GM21528 (cell line): ENCODE results near the gene SENP1.
A peak's percentile ranks its signal among the peaks of the same experiment; 100 is the strongest.
"Not testable (repeated sequence)": the region's sequence is repeated elsewhere in the genome, so short reads cannot be mapped to it uniquely, and the experiment has no call there.

Experiments used
- ATAC-seq: cut with Tn5 transposase; IDR thresholded peaks from one replicate; pipeline ENCODE4 v1.9.1; 2021; ENCODE audit warnings: mild to moderate bottlenecking, moderate library complexity; ENCODE audit not compliant: unreplicated experiment, low FRiP score

The SENP1 gene

DNA sequence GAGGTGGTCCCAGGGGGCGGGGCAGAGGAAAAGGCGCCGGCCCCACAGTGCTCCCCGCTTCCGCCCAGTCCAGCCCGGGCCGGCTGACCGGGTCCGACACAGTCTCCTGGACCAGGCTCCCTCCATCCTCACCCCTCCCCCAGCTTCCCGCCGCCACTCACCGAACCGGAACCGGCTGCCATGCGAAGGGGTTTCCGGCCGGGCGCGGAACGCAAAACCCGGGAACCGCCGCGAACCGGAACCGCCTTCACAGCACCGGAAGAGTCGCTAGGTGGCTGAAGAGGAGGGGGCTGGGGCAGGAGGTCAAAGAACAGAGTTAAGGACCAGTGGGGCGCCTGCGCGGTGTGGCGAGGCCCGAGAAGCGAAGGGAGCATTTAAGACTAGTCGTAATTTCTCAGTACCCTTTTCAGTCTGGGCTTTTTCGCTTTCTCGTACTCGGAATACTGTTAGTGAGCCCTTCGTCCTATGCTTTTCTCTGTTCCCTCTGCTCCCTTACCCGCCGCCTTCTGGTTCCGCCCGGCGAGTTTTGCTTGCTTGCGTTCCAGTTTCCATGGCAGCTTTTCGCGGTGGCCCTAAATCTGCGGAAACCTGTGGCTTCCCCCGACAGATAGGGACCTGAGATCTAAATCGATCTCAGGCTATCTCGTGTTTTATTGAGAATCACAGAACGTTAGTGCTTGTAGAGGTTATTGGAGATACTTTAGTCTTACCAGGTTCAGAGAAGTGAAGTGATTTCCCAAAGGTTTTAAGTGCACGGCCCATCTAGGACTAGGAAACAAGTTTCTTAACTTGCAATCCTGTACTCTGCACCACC is at the start of gene SENP1:
SENP1 (minus strand) TSS at position 213 of the 814 bp plus-strand sequence. CDS start 4,607 bp downstream, outside the sequence.
- peak; percentile 76 for ATAC-seq

GRCh38 chr12:48151103-48151771 is 45.4 kb upstream of the SENP1 start:
- no peak for ATAC-seq

DNA sequence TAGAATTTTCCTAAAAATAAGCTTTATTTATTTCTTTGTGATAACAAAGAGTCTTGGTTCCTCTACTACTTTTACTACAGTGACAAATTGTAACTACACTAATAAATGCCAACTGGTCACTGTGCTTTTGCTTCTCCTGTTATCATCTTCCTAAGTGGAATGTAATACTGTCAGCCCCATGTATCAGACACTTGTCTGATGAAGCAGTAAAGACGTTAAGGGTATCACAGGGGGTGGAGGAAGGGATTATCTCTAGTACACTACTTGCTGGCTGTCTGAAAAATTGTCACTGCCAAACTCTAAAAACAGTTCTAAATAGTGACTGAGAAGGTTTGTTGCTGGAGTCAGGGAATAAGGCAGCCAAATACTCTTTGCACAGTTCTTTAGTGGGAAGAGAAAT is 40.1 kb upstream of the SENP1 start:
- ATAC-seq, result no peak

GRCh38 chr12:48143898-48144297 is 38.0 kb upstream of the SENP1 start:
- ATAC-seq, result no peak

- ATAC-seq, result no peak
These were observed 37.2 kb upstream of the SENP1 start for GRCh38 chr12:48142818-48143674.

GRCh38 chr12:48135027-48135426 is 29.1 kb upstream of the SENP1 start:
- no peak for ATAC-seq

- no peak for ATAC-seq
These were observed 26.9 kb upstream of the SENP1 start for GRCh38 chr12:48132826-48133225.

- ATAC-seq, result no peak
These were observed 25.6 kb upstream of the SENP1 start for GRCh38 chr12:48131517-48131916.

DNA sequence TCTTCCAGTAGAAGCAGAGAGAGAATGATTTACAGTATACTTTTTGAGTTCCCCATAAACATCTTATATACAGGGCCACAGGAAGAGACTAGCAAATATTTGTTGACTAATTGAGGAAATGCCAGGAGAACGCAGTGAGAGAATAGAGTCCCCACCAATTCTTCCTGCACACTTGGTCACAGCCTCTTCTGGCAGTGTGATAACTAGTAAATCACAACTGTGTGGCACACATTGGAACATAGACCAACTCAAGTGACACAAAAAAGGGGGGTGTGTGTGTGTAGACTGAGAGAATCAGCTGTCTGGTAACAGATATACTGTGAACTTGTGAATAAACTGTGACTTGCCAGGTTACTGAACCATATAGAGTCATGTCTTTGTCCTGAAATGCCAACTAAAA is 23.5 kb upstream of the SENP1 start:
- ATAC-seq, result no peak

GRCh38 chr12:48128800-48129199 is 22.9 kb upstream of the SENP1 start:
- ATAC-seq, result no peak

- ATAC-seq, result no peak
These were observed 21.2 kb upstream of the SENP1 start for GRCh38 chr12:48126953-48127630.

DNA sequence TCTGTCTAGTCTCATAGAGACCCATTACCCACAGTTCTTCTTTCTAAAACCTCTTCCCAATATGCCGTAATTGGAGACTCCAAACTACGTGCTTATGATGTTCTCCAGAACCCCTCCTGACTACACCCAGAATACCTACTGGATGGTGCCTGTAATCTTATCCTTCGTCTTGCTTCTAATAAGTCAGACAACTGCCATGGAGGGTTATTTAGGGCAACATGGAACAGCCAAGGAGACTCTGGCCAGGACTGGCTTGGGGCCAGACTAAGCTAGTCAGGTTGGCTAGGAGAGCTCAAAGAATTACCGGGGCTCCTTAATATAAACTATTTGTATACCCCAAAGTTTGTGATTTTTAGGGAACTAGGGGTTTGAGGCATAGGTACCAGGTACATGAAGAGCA is 20.1 kb upstream of the SENP1 start:
- no peak for ATAC-seq

DNA sequence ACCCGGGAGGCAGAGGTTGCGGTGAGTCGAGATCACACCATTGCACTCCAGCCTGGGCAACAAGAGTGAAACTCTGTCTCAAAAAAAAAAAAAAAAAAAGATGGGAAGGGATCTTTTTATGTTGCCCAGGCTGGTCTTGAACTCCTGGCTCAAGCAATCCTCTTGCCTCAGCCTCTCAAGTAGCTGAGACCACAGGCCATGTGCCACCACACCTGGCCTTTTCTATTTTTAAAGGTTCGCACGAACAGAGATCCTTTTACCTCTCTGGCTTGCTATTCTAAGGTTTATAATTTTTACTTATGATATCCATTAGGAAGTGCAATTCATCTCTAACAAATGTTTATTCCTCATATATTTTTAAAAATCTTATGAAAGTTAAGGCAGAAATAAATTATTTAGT is 19.7 kb upstream of the SENP1 start:
- not testable (repeated sequence) for ATAC-seq

- ATAC-seq, result no peak
These were observed 17.3 kb upstream of the SENP1 start for GRCh38 chr12:48123169-48123568.

- no peak for ATAC-seq
These were observed 16.4 kb upstream of the SENP1 start for GRCh38 chr12:48122065-48122834.

DNA sequence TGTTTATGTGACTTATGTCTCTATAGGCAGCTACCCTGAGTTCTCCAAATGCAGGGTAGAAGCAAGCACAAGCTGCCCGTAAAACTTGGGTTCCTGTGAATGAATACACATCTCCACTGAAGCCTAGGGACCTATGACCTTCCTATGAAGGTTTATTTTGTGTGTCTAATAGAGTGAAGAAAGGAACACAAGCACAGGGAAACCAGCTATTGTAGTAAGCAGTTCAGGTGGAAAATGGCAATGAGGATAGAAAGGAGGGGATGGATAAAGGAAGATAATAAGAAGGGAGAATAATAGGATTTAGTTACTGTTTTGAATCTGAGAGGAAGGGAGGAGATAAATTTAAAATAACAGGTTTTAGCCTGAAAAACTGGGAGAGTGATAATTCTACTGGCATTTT is 15.6 kb upstream of the SENP1 start:
- no peak for ATAC-seq

GRCh38 chr12:48119834-48120195 is 13.9 kb upstream of the SENP1 start:
- no peak for ATAC-seq

- peak; percentile 99 for ATAC-seq
These were observed 13.4 kb upstream of the SENP1 start, which contains the start of gene PFKM for GRCh38 chr12:48119078-48119833. PFKM (plus strand) TSS chr12:48119364; CDS start chr12:48122775, 3,411 bp downstream.

- no peak for ATAC-seq
These were observed 12.5 kb upstream of the SENP1 start for GRCh38 chr12:48118284-48118871.
